ENCODE data around the gene HLA-DOA.

HLA-DOA gene

GRCh38 chr6:32968867-32969684, 40.3 kb downstream of the HLA-DOA start:
- H3K4me3 ChIP-seq (ENCODE audit: low read length): peak overlapping the region; percentile 94
- DNase-seq (ENCODE audit: low read depth): peak; percentile 60

GRCh38 chr6:32968093-32968866, 41.1 kb downstream of the HLA-DOA start, which contains the start of gene BRD2:
BRD2 (plus strand) TSS chr6:32968594; CDS start chr6:32972899, 4,305 bp downstream.
- DNase-seq (ENCODE audit: low read depth): peak; percentile 83
- TF ChIP-seq CTCF (conservative IDR thresholded peaks at IDR 0.05; ENCODE audit: low read depth, low read length): no peak
- H3K4me3 ChIP-seq (ENCODE audit: low read length): peak within 1 kb of the TSS; percentile 94

More at GRCh38 chr6:32968867-32969684, 40.3 kb downstream of the HLA-DOA start:
- TF ChIP-seq CTCF (conservative IDR thresholded peaks at IDR 0.05; ENCODE audit: low read depth, low read length): peak; percentile 31

GRCh38 chr6:32967151-32968091, 42.0 kb downstream of the HLA-DOA start:
- no peak for DNase-seq (ENCODE audit: low read depth)
- peak overlapping the region; percentile 94 for H3K4me3 ChIP-seq (ENCODE audit: low read length)
- TF ChIP-seq CTCF (conservative IDR thresholded peaks at IDR 0.05; ENCODE audit: low read depth, low read length): peak; percentile 65

GRCh38 chr6:32964776-32965175, 44.6 kb downstream of the HLA-DOA start:
- no peak for TF ChIP-seq CTCF (conservative IDR thresholded peaks at IDR 0.05; ENCODE audit: low read depth, low read length)
- H3K4me3 ChIP-seq (ENCODE audit: low read length): no peak overlapping the region
- no peak for DNase-seq (ENCODE audit: low read depth)

- H3K4me3 ChIP-seq (ENCODE audit: low read length): no peak overlapping the region
- no peak for TF ChIP-seq CTCF (conservative IDR thresholded peaks at IDR 0.05; ENCODE audit: low read depth, low read length)
- DNase-seq (ENCODE audit: low read depth): no peak
These were observed 45.5 kb downstream of the HLA-DOA start for GRCh38 chr6:32963866-32964265.

GRCh38 chr6:32962213-32962826, 47.1 kb downstream of the HLA-DOA start:
- no peak overlapping the region for H3K4me3 ChIP-seq (ENCODE audit: low read length)
- no peak for DNase-seq (ENCODE audit: low read depth)
- no peak for TF ChIP-seq CTCF (conservative IDR thresholded peaks at IDR 0.05; ENCODE audit: low read depth, low read length)
